Esophagus (tissue), 2 donors: Measurements from ENCODE around the gene SLX4. TPM values are rescaled to one million over a fixed set of nuclear protein-coding genes. Genes with fewer than 3 reads are reported as not detected.

Source experiments
- H3K27ac ChIP-seq, 2 donors: one replicate each; pipeline ENCODE4 v1.5.1; 2013; ENCODE audit warnings: low read depth in 2 of 2, mild to moderate bottlenecking in 2 of 2, inconsistent platforms in 1 of 2, low read length in 1 of 2, moderate library complexity in 1 of 2
- H3K27me3 ChIP-seq, 2 donors: one replicate each; pipeline ENCODE4 v1.6.1; 2013; ENCODE audit warnings: low read length in 2 of 2, control low read depth in 1 of 2, mild to moderate bottlenecking in 1 of 2; ENCODE audit not compliant: insufficient read depth in 2 of 2, control insufficient read depth in 1 of 2
- H3K36me3 ChIP-seq, 2 donors: one replicate each; pipeline ENCODE4 v1.6.1; 2013; ENCODE audit warnings: low read length in 1 of 2; ENCODE audit not compliant: control insufficient read depth in 2 of 2, insufficient read depth in 2 of 2
- H3K4me1 ChIP-seq, 2 donors: one replicate each; pipeline ENCODE4 v1.6.1; 2013; ENCODE audit warnings: low read length in 1 of 2; ENCODE audit not compliant: control insufficient read depth in 2 of 2, insufficient read depth in 2 of 2
- H3K4me3 ChIP-seq, 2 donors: one replicate each; pipeline ENCODE4 v1.5.1; 2013; ENCODE audit warnings: low read length in 2 of 2, mild to moderate bottlenecking in 2 of 2, low read depth in 1 of 2, moderate library complexity in 1 of 2
- H3K9me3 ChIP-seq, 2 donors: one replicate each; pipeline ENCODE4 v1.6.1; 2013; ENCODE audit warnings: mild to moderate bottlenecking in 2 of 2, low read depth in 1 of 2, low read length in 1 of 2, moderate library complexity in 1 of 2; ENCODE audit not compliant: control insufficient read depth in 2 of 2, insufficient read depth in 1 of 2
- WGBS, 2 donors: extraction: QIAGEN DNeasy Blood & Tissue Kit; methylation state at CpG; one replicate each; pipeline ENCODE4 v1.1.7; 2013; 5-methylcytosine and 5-hydroxymethylcytosine counted together
- polyA plus RNA-seq, 2 donors: library from polyadenylated mRNA; stranded (reverse); fragments of 200-250 nt; gene quantifications; one replicate each; pipeline ENCODE4 v1.2.3, GENCODE V29; 2013
- donor health status: healthy with polysubstance abuse.
- donor health status: Bipolar disorder and iron deficiency.

SLX4 gene
- polyA plus RNA-seq, 2 donors = 1.6 to 3.5 TPM

DNA sequence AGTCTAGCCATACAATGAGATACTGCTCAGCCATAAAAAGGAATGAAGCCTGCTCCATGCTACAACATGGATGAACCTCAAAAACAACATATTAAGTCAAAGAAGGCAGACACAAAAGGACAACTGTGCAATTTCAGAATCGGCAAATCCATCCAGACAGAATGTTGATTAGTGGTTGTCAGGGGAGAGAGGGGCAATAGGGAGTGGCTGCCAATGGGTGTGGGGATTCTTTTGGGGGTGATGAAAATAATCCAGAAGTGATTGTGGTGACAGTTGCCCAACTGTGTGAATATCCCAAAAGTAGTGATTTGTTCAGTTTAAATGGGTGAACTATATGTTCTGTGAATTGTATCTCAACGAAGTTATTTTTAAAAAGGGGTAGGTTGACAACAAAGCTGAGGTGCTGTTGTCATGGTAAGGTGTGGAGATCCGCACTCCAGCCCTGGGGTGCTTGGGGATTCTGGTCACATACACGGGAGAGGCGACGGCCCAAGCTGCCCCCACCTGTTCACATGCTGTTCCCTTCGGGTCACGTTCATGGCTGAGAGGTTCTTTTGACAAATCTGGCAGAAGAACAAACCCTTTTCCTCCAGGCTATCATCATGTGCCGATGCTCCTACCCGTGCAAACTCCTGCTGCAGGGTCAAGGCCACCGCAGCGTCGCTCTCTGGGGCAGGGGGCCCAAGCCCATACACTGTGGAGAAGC lies 9.6 kb downstream of the SLX4 start:
- Histone ChIP-seq H3K27me3 (no peaks in the 10 kb centered on the region), H3K27ac (no peak overlapping the region), H3K9me3 (peaks cover 0 to 2% of the 10 kb centered on the region in 2 donors), H3K4me1 (no peaks in the 10 kb centered on the region), H3K4me3 (no peak overlapping the region), H3K36me3 (peaks cover 3 to 16% of the 10 kb centered on the region in 2 donors)
- WGBS, 2 donors = 79 to 86% methylated on average over 13 of the region's 13 CpGs

DNA sequence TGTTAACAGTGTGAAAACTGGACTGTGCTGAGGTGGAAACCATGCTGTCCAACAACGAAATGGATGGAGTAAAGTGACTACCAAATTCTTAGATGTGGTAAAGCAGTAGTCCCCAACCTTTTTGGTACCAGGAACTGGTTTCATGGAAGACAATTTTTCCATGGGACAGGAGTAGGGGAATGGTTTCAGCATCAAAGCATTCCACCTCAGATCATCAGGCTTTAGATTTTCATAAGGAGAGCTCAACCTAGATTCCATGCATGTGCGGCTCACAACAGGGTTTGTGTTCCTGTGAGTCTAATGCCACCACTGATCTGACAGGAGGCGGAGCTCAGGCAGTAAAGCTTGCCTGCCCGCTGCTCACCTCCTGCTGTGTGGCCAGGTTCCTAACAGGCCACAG lies 11.5 kb downstream of the SLX4 start:
- 98 to 99% methylated on average over 4 of the region's 4 CpGs for whole genome bisulfite sequencing, 2 donors
- Histone ChIP-seq H3K4me1 (no peaks in the 10 kb centered on the region), H3K4me3 (no peak overlapping the region), H3K9me3 (peaks cover 0 to 2% of the 10 kb centered on the region in 2 donors), H3K27ac (no peak overlapping the region), H3K36me3 (peaks cover 3 to 16% of the 10 kb centered on the region in 2 donors), H3K27me3 (no peaks in the 10 kb centered on the region)

DNA sequence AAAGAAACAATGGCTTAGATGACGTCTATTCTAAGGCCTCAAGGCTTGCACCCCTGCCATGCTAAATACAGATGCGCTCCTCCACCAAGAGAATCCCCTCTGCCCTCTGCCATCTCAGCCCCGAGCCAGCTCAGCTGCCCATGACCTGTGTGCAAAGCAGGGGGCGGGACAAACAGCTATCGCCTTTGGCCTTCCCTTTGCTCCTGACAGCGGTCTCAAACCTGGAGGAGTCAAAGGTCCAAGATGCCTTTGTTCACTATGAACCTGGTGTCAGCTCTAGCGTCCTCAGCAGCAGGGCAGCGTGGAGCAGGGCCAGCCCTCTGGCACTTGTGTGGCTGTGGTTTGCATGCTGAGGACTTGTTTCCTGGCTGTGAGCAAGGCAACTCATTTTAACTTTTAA lies 12.3 kb downstream of the SLX4 start:
- Histone ChIP-seq H3K36me3 (peaks cover 3 to 16% of the 10 kb centered on the region in 2 donors), H3K9me3 (peaks cover 0 to 2% of the 10 kb centered on the region in 2 donors), H3K4me1 (no peaks in the 10 kb centered on the region), H3K27me3 (no peaks in the 10 kb centered on the region), H3K4me3 (no peak overlapping the region), H3K27ac (no peak overlapping the region)
- 90 to 95% methylated on average over 8 of the region's 8 CpGs for WGBS, 2 donors

DNA sequence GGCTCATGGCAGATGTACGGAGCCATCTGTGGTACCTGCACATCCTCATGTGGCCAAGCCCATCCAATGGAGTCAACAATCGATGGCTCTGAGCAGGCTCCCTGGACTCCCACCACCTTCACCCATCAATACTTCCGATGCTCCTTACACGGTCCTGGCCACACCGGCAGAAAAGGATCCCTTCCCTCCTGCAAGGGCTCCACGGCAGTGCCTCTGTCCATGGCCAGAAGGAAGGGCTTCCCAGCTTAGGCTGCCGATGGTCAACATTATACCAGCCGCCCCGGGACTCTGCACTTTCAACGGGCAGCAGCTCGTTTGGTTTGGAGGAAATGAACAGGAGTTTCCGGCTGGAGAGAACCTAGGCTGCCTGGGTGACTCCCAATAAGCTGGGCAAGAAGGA lies 13.2 kb downstream of the SLX4 start:
- Histone ChIP-seq H3K9me3 (peaks cover 0 to 2% of the 10 kb centered on the region in 2 donors), H3K4me1 (no peaks in the 10 kb centered on the region), H3K27me3 (no peaks in the 10 kb centered on the region), H3K4me3 (no peak overlapping the region), H3K36me3 (peaks cover 3 to 16% of the 10 kb centered on the region in 2 donors), H3K27ac (no peak overlapping the region)
- WGBS, 2 donors = 94 to 95% methylated on average over 12 of the region's 12 CpGs

DNA sequence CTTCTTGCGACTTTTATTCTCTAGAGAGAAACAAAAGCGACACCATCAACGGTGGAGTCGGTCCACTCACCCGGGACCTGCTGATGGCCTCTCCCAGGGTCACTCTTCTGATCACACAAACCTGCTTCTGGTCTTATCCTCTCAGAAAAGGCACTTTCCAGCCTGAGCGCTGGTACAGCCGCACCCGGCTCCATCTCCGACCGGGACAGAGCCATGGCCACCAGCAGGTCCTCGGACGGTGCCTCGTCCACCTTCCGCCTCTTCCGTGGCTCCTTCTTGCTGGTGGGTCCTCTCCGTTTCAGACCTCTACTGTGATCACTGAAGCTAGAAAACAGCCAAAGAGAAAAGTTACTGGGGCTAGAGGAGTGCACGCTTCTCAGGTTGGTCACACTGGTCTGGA lies 13.7 kb downstream of the SLX4 start:
- Histone ChIP-seq H3K36me3 (peaks cover 3 to 16% of the 10 kb centered on the region in 2 donors), H3K27me3 (no peaks in the 10 kb centered on the region), H3K4me1 (no peaks in the 10 kb centered on the region), H3K9me3 (peaks cover 0 to 2% of the 10 kb centered on the region in 2 donors), H3K4me3 (no peak overlapping the region), H3K27ac (no peak overlapping the region)
- WGBS, 2 donors = 95 to 96% methylated on average over 17 of the region's 17 CpGs

DNA sequence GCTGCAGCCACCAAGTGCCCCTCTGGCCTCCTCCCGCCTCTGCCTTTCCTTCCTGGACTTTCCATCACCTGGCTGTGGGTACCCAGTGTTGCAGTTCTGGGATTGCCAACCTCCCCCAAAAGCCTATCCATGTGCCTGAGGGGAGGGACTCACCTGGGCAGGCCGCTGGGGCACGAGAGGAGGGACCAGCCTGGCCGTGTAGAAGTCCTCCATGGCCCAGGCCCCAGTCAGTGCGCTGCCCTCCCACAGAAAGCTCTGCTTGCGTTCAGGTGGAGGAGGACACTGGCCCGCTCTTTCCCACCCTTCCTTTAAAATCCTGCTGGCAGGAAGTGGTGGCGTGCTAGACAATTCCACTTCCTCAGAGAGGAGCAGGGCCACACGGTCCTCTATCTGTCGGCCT lies 14.2 kb downstream of the SLX4 start:
- Histone ChIP-seq H3K36me3 (peaks cover 3 to 15% of the 10 kb centered on the region in 2 donors), H3K4me3 (no peak overlapping the region), H3K9me3 (peaks cover 0 to 2% of the 10 kb centered on the region in 2 donors), H3K27ac (no peak overlapping the region), H3K27me3 (no peaks in the 10 kb centered on the region), H3K4me1 (peaks cover 0 to under 1% of the 10 kb centered on the region in 2 donors)
- 87 to 92% methylated on average over 10 of the region's 10 CpGs for WGBS, 2 donors

DNA sequence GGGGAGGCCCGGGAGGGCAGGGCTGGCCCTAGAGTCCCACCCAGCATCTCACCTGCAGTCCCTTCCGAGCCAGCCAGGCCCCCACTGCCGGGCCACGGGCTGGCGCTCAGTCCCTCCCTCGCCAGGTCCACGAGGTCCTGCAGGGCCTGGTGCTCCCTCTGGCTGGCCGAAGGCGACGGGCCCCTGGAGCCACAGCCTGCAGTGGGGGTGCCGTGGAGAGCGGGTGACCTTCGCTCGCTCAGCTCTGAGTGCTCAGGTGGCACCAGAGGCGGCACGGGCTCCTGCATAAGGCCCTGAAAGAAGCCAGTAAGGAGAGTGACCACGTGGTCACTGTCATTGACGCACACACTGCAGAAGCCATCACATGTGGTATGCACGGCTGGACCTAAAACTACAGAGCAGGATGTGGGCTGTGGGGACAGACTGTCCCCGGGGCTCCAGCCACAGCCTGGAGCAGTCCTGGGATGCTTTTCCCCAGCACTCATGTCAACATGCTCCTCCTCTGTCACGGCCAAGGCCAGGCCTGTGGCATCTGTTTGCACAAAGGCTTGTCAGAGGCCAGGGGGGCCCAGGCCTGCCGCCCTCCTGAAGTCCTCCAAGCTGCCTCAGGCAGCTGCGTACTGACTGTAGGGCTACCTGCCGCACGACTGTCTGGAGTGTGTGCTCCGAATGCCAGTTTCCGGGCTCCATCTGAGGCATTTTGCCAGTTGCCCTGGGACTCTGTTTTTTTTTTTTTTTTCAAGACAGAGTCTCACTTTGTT lies 15.1 kb downstream of the SLX4 start:
- Histone ChIP-seq H3K4me3 (no peak overlapping the region), H3K9me3 (peaks cover 0 to 2% of the 10 kb centered on the region in 2 donors), H3K4me1 (peaks cover 0 to 2% of the 10 kb centered on the region in 2 donors), H3K27ac (no peak overlapping the region), H3K36me3 (peaks cover 3 to 9% of the 10 kb centered on the region in 2 donors), H3K27me3 (no peaks in the 10 kb centered on the region)
- 94 to 95% methylated on average over 27 of the region's 27 CpGs for WGBS, 2 donors

DNA sequence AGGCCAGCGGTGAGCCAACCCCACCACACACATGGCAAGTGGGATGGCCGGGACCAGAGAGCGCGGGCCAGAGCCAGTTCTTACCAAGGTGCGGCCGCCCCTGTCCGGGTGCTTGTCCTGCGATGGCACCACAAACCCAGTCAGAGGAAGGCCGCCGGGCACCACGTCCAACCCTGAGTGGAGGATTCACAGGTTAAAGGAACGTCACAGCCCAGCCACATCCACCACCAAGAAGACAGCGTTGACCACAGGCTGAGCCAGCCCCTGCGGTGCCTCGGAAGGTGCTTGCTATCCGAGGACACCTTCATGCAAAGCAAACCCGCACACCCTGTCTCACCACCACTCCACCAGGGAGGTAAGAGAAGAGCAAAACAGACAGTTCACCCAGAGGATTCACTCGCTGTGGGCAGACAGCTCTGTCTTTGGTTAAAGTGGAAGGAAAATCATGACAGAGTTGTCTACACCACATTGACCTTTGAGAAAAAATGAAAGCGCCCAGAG lies 15.8 kb downstream of the SLX4 start:
- no peaks in the 10 kb centered on the region for H3K27me3 ChIP-seq
- no peak overlapping the region for H3K4me3 ChIP-seq
- H3K4me1 ChIP-seq = peaks cover 0 to 2% of the 10 kb centered on the region in 2 donors
- 93 to 96% methylated on average over 19 of the region's 19 CpGs for WGBS, 2 donors
- H3K9me3 ChIP-seq = peaks cover 0 to 2% of the 10 kb centered on the region in 2 donors
- no peak overlapping the region for H3K27ac ChIP-seq
- peaks cover 0 to 4% of the 10 kb centered on the region in 2 donors for H3K36me3 ChIP-seq

DNA sequence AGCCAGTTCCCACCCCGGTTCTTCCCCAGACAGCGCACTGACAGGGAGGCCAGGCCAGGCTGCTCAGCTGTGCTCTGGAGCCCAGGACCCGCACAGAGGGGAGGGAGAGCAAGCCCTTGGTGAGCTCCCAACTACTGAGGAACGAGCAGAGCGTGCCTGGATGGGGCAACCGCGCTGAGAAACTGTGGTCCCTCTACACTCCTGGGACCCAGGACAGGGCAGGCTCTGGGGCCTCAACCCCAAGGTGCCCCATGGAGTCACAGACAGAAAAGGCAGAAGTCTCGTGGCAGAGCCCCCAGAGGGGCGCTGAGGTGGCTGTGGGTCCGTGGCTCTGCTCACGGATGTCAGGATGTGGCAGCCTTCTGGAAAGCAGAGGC lies 16.3 kb downstream of the SLX4 start:
- no peak overlapping the region for H3K4me3 ChIP-seq
- 88 to 94% methylated on average over 11 of the region's 11 CpGs for WGBS, 2 donors
- H3K4me1 ChIP-seq = peaks cover 0 to 2% of the 10 kb centered on the region in 2 donors
- no peak overlapping the region for H3K27ac ChIP-seq
- H3K27me3 ChIP-seq = no peaks in the 10 kb centered on the region
- H3K9me3 ChIP-seq = peaks cover 0 to 1% of the 10 kb centered on the region in 2 donors
- H3K36me3 ChIP-seq = peaks cover 0 to 3% of the 10 kb centered on the region in 2 donors
